ENCODE results near the gene NANS.

DNA sequence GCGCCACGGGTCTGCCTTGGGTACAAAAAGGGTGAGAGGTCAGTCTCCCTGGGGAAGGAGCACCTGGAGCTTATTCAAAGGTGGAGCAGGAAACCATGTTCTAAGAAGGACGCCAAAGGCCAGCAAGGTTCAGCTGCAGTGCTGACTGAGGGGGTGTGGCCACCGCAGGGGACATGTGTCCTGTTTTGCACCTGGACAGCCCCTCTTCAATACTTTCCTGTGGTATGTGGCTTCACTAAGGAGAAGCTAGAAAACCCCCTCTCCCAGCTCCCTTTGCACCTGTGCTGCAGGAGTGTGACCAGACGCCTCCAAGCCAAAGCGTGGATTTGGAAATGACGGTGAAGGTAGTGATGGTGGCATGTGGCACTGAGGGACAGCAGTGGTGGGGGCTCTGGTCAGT lies 38.9 kb downstream of the NANS start:
- TF ChIP-seq, protein P1, sequence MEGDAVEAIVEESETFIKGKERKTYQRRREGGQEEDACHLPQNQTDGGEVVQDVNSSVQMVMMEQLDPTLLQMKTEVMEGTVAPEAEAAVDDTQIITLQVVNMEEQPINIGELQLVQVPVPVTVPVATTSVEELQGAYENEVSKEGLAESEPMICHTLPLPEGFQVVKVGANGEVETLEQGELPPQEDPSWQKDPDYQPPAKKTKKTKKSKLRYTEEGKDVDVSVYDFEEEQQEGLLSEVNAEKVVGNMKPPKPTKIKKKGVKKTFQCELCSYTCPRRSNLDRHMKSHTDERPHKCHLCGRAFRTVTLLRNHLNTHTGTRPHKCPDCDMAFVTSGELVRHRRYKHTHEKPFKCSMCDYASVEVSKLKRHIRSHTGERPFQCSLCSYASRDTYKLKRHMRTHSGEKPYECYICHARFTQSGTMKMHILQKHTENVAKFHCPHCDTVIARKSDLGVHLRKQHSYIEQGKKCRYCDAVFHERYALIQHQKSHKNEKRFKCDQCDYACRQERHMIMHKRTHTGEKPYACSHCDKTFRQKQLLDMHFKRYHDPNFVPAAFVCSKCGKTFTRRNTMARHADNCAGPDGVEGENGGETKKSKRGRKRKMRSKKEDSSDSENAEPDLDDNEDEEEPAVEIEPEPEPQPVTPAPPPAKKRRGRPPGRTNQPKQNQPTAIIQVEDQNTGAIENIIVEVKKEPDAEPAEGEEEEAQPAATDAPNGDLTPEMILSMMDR (IDR thresholded peaks at IDR 0.05): no peak
- TF ChIP-seq POLR2A (IDR thresholded peaks at IDR 0.05): no peak

Measured in thyroid gland (tissue), 4 donors.